Panc1 (cell line): ENCODE measurements around the gene SMPX. TPM values are rescaled to one million over a fixed set of nuclear protein-coding genes. Genes with fewer than 3 reads are reported as not detected.

Source experiments
- total RNA-seq: library from RNA; stranded (reverse); gene quantifications from one replicate; pipeline ENCODE4 v1.2.1, GENCODE V29; 2021; ENCODE audit not compliant: unreplicated experiment

Gene SMPX
- total RNA-seq, 1 experiment from 2014 or later = not detected

Other genes starting within 250 kb of the SMPX start
- gene KLHL34, start 99.8 kb downstream of the SMPX start, total RNA-seq = 0.05 TPM
- gene MBTPS2, start 81.5 kb upstream of the SMPX start, total RNA-seq = 13.5 TPM
- gene YY2, start 97.9 kb upstream of the SMPX start, total RNA-seq = 2.0 TPM
- 172 TPM for gene SMS, start 182.6 kb upstream of the SMPX start, total RNA-seq